ENCODE results near the gene NELFA.

DNA sequence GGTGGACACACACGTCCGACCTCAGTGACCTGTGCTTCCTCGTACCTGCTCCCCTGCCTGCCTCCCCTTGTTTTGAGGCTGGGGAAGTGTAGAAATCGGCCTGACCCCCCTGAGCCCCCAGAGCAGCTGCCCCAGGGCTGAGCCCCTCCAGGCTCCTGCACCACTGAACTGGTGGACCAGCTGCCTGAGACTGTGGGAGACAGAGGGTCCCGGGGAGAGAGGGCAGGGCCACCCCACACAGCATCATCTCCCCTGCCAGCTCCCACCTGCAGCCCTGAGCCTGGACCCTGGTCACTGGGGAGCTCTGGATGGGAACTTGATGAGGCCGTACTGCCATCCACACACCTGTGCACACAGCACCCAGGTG, 35.3 kb upstream of the NELFA start:
- TF ChIP-seq, protein P1, sequence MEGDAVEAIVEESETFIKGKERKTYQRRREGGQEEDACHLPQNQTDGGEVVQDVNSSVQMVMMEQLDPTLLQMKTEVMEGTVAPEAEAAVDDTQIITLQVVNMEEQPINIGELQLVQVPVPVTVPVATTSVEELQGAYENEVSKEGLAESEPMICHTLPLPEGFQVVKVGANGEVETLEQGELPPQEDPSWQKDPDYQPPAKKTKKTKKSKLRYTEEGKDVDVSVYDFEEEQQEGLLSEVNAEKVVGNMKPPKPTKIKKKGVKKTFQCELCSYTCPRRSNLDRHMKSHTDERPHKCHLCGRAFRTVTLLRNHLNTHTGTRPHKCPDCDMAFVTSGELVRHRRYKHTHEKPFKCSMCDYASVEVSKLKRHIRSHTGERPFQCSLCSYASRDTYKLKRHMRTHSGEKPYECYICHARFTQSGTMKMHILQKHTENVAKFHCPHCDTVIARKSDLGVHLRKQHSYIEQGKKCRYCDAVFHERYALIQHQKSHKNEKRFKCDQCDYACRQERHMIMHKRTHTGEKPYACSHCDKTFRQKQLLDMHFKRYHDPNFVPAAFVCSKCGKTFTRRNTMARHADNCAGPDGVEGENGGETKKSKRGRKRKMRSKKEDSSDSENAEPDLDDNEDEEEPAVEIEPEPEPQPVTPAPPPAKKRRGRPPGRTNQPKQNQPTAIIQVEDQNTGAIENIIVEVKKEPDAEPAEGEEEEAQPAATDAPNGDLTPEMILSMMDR (IDR thresholded peaks at IDR 0.05; ENCODE audit: low read depth, low read length, missing input control) = no peak
- no peak for TF ChIP-seq YY1 (IDR thresholded peaks at IDR 0.05)
- TF ChIP-seq, protein P2, sequence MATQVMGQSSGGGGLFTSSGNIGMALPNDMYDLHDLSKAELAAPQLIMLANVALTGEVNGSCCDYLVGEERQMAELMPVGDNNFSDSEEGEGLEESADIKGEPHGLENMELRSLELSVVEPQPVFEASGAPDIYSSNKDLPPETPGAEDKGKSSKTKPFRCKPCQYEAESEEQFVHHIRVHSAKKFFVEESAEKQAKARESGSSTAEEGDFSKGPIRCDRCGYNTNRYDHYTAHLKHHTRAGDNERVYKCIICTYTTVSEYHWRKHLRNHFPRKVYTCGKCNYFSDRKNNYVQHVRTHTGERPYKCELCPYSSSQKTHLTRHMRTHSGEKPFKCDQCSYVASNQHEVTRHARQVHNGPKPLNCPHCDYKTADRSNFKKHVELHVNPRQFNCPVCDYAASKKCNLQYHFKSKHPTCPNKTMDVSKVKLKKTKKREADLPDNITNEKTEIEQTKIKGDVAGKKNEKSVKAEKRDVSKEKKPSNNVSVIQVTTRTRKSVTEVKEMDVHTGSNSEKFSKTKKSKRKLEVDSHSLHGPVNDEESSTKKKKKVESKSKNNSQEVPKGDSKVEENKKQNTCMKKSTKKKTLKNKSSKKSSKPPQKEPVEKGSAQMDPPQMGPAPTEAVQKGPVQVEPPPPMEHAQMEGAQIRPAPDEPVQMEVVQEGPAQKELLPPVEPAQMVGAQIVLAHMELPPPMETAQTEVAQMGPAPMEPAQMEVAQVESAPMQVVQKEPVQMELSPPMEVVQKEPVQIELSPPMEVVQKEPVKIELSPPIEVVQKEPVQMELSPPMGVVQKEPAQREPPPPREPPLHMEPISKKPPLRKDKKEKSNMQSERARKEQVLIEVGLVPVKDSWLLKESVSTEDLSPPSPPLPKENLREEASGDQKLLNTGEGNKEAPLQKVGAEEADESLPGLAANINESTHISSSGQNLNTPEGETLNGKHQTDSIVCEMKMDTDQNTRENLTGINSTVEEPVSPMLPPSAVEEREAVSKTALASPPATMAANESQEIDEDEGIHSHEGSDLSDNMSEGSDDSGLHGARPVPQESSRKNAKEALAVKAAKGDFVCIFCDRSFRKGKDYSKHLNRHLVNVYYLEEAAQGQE (IDR thresholded peaks at IDR 0.05) = no peak
- no peak for TF ChIP-seq TAF1 (conservative IDR thresholded peaks at IDR 0.05)
- TF ChIP-seq GABPA (IDR thresholded peaks at IDR 0.05 in 1 of 2, conservative IDR thresholded peaks at IDR 0.05 in 1 of 2) = no peak
- TF ChIP-seq, protein P3, sequence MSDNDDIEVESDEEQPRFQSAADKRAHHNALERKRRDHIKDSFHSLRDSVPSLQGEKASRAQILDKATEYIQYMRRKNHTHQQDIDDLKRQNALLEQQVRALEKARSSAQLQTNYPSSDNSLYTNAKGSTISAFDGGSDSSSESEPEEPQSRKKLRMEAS (IDR thresholded peaks at IDR 0.05) = no peak
- TF ChIP-seq, protein P4, sequence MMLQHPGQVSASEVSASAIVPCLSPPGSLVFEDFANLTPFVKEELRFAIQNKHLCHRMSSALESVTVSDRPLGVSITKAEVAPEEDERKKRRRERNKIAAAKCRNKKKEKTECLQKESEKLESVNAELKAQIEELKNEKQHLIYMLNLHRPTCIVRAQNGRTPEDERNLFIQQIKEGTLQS (IDR thresholded peaks at IDR 0.05) = no peak
- TF ChIP-seq EGR1 (IDR thresholded peaks at IDR 0.05; ENCODE audit: low read depth in 2 of 2) = no peak
- no peak for TF ChIP-seq JUND (IDR thresholded peaks at IDR 0.05)
- no peak for TF ChIP-seq FOXA1 (IDR thresholded peaks at IDR 0.05)
- TF ChIP-seq, protein P5, sequence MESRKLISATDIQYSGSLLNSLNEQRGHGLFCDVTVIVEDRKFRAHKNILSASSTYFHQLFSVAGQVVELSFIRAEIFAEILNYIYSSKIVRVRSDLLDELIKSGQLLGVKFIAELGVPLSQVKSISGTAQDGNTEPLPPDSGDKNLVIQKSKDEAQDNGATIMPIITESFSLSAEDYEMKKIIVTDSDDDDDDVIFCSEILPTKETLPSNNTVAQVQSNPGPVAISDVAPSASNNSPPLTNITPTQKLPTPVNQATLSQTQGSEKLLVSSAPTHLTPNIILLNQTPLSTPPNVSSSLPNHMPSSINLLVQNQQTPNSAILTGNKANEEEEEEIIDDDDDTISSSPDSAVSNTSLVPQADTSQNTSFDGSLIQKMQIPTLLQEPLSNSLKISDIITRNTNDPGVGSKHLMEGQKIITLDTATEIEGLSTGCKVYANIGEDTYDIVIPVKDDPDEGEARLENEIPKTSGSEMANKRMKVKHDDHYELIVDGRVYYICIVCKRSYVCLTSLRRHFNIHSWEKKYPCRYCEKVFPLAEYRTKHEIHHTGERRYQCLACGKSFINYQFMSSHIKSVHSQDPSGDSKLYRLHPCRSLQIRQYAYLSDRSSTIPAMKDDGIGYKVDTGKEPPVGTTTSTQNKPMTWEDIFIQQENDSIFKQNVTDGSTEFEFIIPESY (IDR thresholded peaks at IDR 0.05) = no peak
- TF ChIP-seq RAD21 (IDR thresholded peaks at IDR 0.05) = no peak
- no peak for TF ChIP-seq NR2F2 (IDR thresholded peaks at IDR 0.05)
